ENCODE data around the gene SCN5A. TPM values are rescaled to one million over a fixed set of nuclear protein-coding genes. Genes with fewer than 3 reads are reported as not detected.

Gene SCN5A
- total RNA-seq, 1 donor from 2014 or later = 1.4 TPM

- H3K4me3 Mint-ChIP-seq (ENCODE audit: unreplicated experiment) = no peak overlapping the region
- TF ChIP-seq, protein P1, sequence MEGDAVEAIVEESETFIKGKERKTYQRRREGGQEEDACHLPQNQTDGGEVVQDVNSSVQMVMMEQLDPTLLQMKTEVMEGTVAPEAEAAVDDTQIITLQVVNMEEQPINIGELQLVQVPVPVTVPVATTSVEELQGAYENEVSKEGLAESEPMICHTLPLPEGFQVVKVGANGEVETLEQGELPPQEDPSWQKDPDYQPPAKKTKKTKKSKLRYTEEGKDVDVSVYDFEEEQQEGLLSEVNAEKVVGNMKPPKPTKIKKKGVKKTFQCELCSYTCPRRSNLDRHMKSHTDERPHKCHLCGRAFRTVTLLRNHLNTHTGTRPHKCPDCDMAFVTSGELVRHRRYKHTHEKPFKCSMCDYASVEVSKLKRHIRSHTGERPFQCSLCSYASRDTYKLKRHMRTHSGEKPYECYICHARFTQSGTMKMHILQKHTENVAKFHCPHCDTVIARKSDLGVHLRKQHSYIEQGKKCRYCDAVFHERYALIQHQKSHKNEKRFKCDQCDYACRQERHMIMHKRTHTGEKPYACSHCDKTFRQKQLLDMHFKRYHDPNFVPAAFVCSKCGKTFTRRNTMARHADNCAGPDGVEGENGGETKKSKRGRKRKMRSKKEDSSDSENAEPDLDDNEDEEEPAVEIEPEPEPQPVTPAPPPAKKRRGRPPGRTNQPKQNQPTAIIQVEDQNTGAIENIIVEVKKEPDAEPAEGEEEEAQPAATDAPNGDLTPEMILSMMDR (IDR thresholded peaks at IDR 0.05; ENCODE audit: unreplicated experiment) = no peak
- H3K27me3 Mint-ChIP-seq (ENCODE audit: unreplicated experiment) = no peaks in the 10 kb centered on the region
- no peaks in the 10 kb centered on the region for H3K4me1 Mint-ChIP-seq (ENCODE audit: unreplicated experiment)
- peaks cover 5% of the 10 kb centered on the region for H3K36me3 Mint-ChIP-seq (ENCODE audit: low read depth, unreplicated experiment)
- no peak for DNase-seq (ENCODE audit: low spot score)
- H3K9me3 Mint-ChIP-seq (ENCODE audit: unreplicated experiment) = no peaks in the 10 kb centered on the region
- no peak overlapping the region for H3K27ac Mint-ChIP-seq (ENCODE audit: unreplicated experiment)
Measured at GRCh38 chr3:38595393-38595792, 54.1 kb downstream of the SCN5A start.

DNA sequence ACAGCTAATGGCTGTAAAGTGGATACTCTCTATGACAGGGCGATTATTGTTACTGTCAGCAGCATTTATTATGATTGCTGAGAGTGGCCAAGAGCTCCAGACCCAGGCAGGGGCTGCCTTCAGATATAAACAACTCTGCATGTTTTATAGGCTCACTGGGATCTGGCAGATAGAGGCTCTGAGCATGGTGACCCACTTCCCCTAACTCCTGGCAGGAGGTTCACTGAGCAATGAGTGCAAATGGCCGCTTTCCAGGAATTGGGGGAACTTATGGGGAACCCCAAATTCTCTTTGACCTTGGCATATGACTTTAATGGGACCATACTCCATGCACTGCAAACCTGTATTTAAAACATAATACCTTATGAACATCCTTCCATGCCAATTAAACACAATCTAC is 59.0 kb downstream of the SCN5A start:
- DNase-seq (ENCODE audit: low spot score) = no peak
- Mint-ChIP-seq H3K4me3 (ENCODE audit: unreplicated experiment) (no peak overlapping the region), H3K27ac (ENCODE audit: unreplicated experiment) (no peak overlapping the region), H3K9me3 (ENCODE audit: unreplicated experiment) (no peaks in the 10 kb centered on the region), H3K4me1 (ENCODE audit: unreplicated experiment) (no peaks in the 10 kb centered on the region), H3K27me3 (ENCODE audit: unreplicated experiment) (peaks cover 4% of the 10 kb centered on the region), H3K36me3 (ENCODE audit: low read depth, unreplicated experiment) (no peaks in the 10 kb centered on the region)
- TF ChIP-seq, protein P1 (IDR thresholded peaks at IDR 0.05; ENCODE audit: unreplicated experiment) = no peak

- peaks cover 4% of the 10 kb centered on the region for H3K27me3 Mint-ChIP-seq (ENCODE audit: unreplicated experiment)
- DNase-seq (ENCODE audit: low spot score) = no peak
- no peaks in the 10 kb centered on the region for H3K4me1 Mint-ChIP-seq (ENCODE audit: unreplicated experiment)
- no peak overlapping the region for H3K4me3 Mint-ChIP-seq (ENCODE audit: unreplicated experiment)
- H3K9me3 Mint-ChIP-seq (ENCODE audit: unreplicated experiment) = no peaks in the 10 kb centered on the region
- no peaks in the 10 kb centered on the region for H3K36me3 Mint-ChIP-seq (ENCODE audit: low read depth, unreplicated experiment)
- H3K27ac Mint-ChIP-seq (ENCODE audit: unreplicated experiment) = no peak overlapping the region
- TF ChIP-seq, protein P1 (IDR thresholded peaks at IDR 0.05; ENCODE audit: unreplicated experiment) = no peak
Measured at GRCh38 chr3:38588995-38589937, 60.2 kb downstream of the SCN5A start.

DNA sequence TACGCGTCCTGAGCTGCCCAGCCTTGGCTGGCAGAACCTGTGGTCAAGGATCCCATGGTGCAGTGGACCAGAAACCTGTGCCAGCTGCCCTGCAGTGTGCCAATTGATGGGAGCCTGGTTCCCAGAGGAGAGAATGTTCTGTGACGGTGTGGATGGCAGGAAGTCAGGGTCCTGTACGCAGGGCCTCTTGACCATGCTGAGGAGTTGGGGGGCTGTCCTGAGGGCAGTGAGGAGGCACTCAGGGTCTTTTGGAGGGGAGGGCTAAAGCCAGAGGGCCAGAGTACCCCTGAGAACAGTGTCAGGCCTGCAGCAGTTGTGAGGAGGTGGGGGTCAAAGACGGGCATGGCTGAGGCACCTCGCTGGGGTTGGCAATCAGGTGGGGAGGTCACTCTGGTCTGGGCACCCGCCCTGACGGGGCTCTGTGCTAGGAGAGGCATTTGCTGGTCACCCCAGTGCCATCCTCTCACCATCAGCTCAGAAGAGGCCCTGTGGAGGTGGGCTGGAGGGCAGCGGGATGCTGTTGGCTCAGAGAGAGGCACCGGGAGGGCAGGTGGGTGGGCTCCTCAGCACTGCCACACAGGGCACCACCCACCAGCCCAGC is 61.0 kb downstream of the SCN5A start:
- Mint-ChIP-seq H3K27me3 (ENCODE audit: unreplicated experiment) (peaks cover 4% of the 10 kb centered on the region), H3K4me3 (ENCODE audit: unreplicated experiment) (no peak overlapping the region), H3K27ac (ENCODE audit: unreplicated experiment) (no peak overlapping the region), H3K36me3 (ENCODE audit: low read depth, unreplicated experiment) (no peaks in the 10 kb centered on the region), H3K4me1 (ENCODE audit: unreplicated experiment) (no peaks in the 10 kb centered on the region), H3K9me3 (ENCODE audit: unreplicated experiment) (no peaks in the 10 kb centered on the region)
- DNase-seq (ENCODE audit: low spot score) = no peak
- TF ChIP-seq, protein P1 (IDR thresholded peaks at IDR 0.05; ENCODE audit: unreplicated experiment) = no peak

All from endothelial cell (in vitro differentiated cells).